ENCODE measurements around the gene CACNA1I. TPM values are rescaled to one million over a fixed set of nuclear protein-coding genes. Genes with fewer than 3 reads are reported as not detected.

CACNA1I gene
- total and polyA plus RNA-seq, 2 of the 8 experiments (the other 6 are each of a cell fraction or from before 2014, with no cell fraction given) = 0.77 to 1.2 TPM

DNA sequence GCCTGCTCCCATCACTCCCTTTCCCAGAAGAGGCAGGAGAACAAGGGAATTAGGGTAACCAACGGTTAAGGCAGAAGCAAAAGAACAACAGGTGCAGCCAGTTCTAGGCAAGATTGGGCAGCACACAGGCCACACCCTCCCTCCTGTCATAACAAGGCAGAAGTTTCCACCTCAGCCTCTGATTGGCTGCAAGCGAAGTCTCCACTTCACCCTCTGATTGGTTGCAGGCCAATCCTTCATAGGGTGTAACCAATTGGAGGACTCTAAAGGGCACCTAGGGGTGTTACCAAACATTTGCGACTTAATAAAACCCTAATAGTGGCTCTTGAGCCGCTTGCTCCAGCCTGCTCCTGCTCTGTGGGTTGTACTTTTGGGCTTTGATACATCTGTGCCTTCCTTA is 153.8 kb downstream of the CACNA1I start:
- no peak overlapping the region for H3K56ac ChIP-seq (replicated peaks; ENCODE audit: insufficient read length, low read depth, low read length)
- no peak overlapping the region for H3K18ac ChIP-seq (ENCODE audit: extremely low read depth, low read length)
- no peaks in the 10 kb centered on the region for H4K20me1 ChIP-seq (replicated peaks in 1 of 2; ENCODE audit: control insufficient read depth in 1 of 2, insufficient read depth in 2 of 2, low read length in 2 of 2)
- 77% methylated on average over 4 of the region's 4 CpGs; no CpG with 5 or more reads in 1 of the 2 experiments for WGBS, 2 experiments (ENCODE audit: extremely low coverage in 1 of 2, insufficient coverage in 1 of 2, insufficient read length in 1 of 2, insufficient replicate concordance in 2 of 2, low coverage in 1 of 2, low lambda C conversion rate in 2 of 2, missing lambda C conversion rate in 1 of 2)
- no peaks in the 10 kb centered on the region for H3K79me1 ChIP-seq (ENCODE audit: low read depth, low read length)
- no peaks in the 10 kb centered on the region; a peak in 1 of 7 replicates for H3K4me1 ChIP-seq (replicated peaks in 1 of 4; ENCODE audit: control insufficient read depth in 3 of 4, insufficient read depth in 4 of 4, low read length in 3 of 4)
- H4K91ac ChIP-seq (replicated peaks; ENCODE audit: insufficient read length, low read length) = no peak overlapping the region
- H3K4ac ChIP-seq (replicated peaks; ENCODE audit: insufficient read length, low read depth, low read length) = no peak overlapping the region
- H4K5ac ChIP-seq (ENCODE audit: insufficient read length, low read depth, low read length) = no peak overlapping the region
- no peak overlapping the region for H3K14ac ChIP-seq (ENCODE audit: insufficient read length)
- H3K36me3 ChIP-seq (ENCODE audit: control insufficient read depth in 2 of 4, insufficient read depth in 4 of 4, low read length in 3 of 4) = no peaks in the 10 kb centered on the region
- H2BK5ac ChIP-seq (ENCODE audit: low read depth, low read length) = no peak overlapping the region
- no peak overlapping the region for H2BK12ac ChIP-seq (ENCODE audit: low read depth, low read length)
- no peaks in the 10 kb centered on the region for H3K23me2 ChIP-seq (ENCODE audit: low read depth, low read length)
- H3K27ac ChIP-seq (ENCODE audit: low read depth, low read length) = no peak overlapping the region
- no peak overlapping the region for H2BK120ac ChIP-seq (replicated peaks; ENCODE audit: low read depth, low read length)
- H2AFZ ChIP-seq (ENCODE audit: low read length) = 0 out of 2 replicates have a peak overlapping the region, but pooled peaks have one; percentile 5
- no peak overlapping the region for H2BK15ac ChIP-seq (ENCODE audit: low read length)
- ChIA-PET POLR2A (ENCODE audit: partially characterized antibody) (no interaction called here), CTCF (ENCODE audit: partially characterized antibody) (interaction anchor here (0.9 to 1.3 kb wide), 3 partner anchors 9 to 165 kb away, joined by 3 to 5 read pairs (median 4); no protein-coding TSS in a partner anchor)
- no peak overlapping the region for H3K9ac ChIP-seq (replicated peaks in 1 of 4; ENCODE audit: extremely low read depth in 1 of 4, low read depth in 3 of 4, low read length in 3 of 4)
- no peak overlapping the region for H3K23ac ChIP-seq (ENCODE audit: insufficient read length)
- H3K79me2 ChIP-seq (ENCODE audit: control insufficient read depth in 1 of 2, insufficient read depth in 2 of 2, low read length in 2 of 2) = no peaks in the 10 kb centered on the region
- H4K8ac ChIP-seq (ENCODE audit: extremely low read depth, insufficient read depth, low read length) = no peak overlapping the region
- no peak overlapping the region for H2BK20ac ChIP-seq (ENCODE audit: low read length)
- no peak overlapping the region for H3K4me3 ChIP-seq (ENCODE audit: extremely low read depth in 1 of 4, insufficient read depth in 2 of 4, low read depth in 3 of 4, low read length in 4 of 4)
- TF ChIP-seq SP1 (IDR thresholded peaks at IDR 0.05; ENCODE audit: low read depth, low read length) = peak; percentile 87
- TF ChIP-seq NRF1 (IDR thresholded peaks at IDR 0.05; ENCODE audit: low read depth, low read length) = no peak
- TF ChIP-seq RFX5 (IDR thresholded peaks at IDR 0.05; ENCODE audit: borderline replicate concordance, low read depth, low read length) = no peak
- no peak for TF ChIP-seq SP4 (IDR thresholded peaks at IDR 0.05; ENCODE audit: low read length)
- peak; percentile 60; the same call in 1 of the 2 replicates for TF ChIP-seq CHD2 (IDR thresholded peaks at IDR 0.05; ENCODE audit: low read length)
- TF ChIP-seq KDM1A (IDR thresholded peaks at IDR 0.05; ENCODE audit: borderline replicate concordance, low read length) = no peak
- peak; percentile 29; the same call in 1 of the 2 replicates for TF ChIP-seq SP2 (IDR thresholded peaks at IDR 0.05; ENCODE audit: low read length)
- no peak for TF ChIP-seq SUZ12 (IDR thresholded peaks at IDR 0.05; ENCODE audit: low read length)
- TF ChIP-seq JUND (IDR thresholded peaks at IDR 0.05; ENCODE audit: low read length) = no peak
- H2AK5ac ChIP-seq (ENCODE audit: low read depth, low read length) = no peak overlapping the region
- H3K9me3 ChIP-seq (ENCODE audit: insufficient read depth in 2 of 2, low read depth in 1 of 2, low read length in 1 of 2) = no peaks in the 10 kb centered on the region
- FAIRE-seq = no peak
- no peak overlapping the region for H3K4me2 ChIP-seq (ENCODE audit: insufficient read depth in 1 of 2, low read depth in 2 of 2, low read length in 2 of 2)
- H3K27me3 ChIP-seq (replicated peaks in 1 of 4; ENCODE audit: control insufficient read depth in 3 of 4, extremely low read depth in 1 of 4, insufficient read depth in 3 of 4, low read length in 3 of 4) = no peaks in the 10 kb centered on the region
- no peak for DNase-seq (ENCODE audit: low read depth in 1 of 2, low spot score in 2 of 2)
